Hematopoietic multipotent progenitor cell treated with erythropoietin and hydrocortisone succinate and interleukin-3 and kit ligand, for 15 days (in vitro differentiated cells): Measurements from ENCODE around the gene PIK3CB.

ENCODE experiments used
- DNase-seq: peaks from one replicate; pipeline ENCODE4 v3.0.0-alpha.2; 2015; ENCODE audit warnings: low spot score

PIK3CB gene

GRCh38 chr3:138747225-138747624, 87.5 kb downstream of the PIK3CB start:
- DNase-seq: no peak

DNA sequence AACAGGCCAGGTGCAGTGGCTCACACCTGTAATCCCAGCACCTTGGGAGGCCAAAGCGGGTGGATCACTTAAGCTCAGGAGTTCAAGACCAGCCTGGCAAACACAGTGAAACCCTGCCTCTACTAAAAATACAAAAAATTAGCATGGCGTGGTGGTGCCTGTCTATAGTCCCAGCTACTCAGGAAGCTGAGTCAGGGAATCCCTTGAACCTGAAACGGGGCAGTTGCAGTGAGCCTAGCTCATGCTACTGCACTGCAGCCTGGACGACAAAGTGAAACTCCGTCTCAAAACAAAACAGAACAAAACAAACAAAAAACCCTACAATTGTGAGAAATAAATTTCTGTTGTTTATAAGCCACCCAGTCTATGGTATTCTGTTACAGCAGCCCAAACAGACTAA, 94.7 kb downstream of the PIK3CB start:
- DNase-seq: no peak

DNA sequence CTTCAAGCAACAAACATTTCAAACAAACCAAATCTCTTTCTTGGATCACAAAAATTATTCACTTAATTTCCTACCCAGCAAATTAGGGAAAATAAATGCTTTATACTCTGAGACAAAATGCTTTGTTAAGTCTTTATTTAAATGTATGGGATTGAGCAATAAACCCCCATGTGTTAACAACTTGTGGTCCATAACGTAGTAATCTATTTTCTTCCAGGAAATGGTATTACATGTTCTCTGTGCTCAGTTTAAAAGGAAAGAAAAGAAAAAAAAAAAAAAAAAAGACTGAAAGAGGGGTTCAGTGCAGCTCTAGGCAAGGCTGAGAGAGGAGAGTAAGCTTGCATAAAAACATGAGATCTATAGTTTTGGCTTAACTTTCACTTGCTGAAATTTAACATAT, 102.3 kb downstream of the PIK3CB start:
- DNase-seq: no peak

DNA sequence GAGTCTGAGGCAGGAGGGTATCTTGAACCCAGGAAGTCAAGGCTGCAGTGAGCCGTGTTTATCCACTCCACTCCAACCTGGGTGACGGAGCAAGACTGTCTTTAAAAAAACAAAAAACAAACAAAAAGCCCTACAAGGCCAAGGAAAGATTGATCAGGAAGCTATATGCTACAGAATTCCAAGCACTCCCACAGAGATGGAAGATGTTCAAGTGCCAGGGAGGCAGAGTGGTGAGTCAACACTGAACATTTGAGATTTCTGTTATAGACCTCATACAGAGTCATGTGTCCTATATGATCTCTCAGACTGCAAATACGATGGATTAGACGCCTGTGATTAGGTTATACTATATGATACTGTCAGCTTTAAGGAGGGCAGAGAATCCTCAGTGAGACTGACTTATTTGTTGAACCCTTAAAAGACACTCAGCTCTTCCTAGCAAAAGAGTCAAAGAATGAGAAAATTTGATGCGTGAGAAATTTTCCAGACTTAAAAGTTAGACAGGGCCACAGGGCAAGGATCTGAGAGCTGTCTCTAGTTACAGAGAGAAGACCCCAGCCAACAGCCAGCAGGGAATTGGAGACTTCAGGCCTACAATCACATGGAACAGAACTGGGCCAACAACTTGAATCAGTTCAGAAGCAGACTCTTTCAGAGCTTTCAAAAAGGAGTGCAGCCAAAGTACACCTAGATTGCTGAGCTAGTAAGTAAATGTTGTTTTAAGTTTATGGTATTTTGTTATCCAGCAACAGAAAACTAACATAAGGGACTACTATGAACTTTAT, 107.6 kb downstream of the PIK3CB start:
- peak; percentile 20 for DNase-seq

GRCh38 chr3:138726042-138726441, 108.7 kb downstream of the PIK3CB start:
- DNase-seq: peak; percentile 22

GRCh38 chr3:138725116-138725515, 109.6 kb downstream of the PIK3CB start:
- DNase-seq: no peak

- no peak for DNase-seq
These were observed 110.3 kb downstream of the PIK3CB start for GRCh38 chr3:138724443-138724842.

DNA sequence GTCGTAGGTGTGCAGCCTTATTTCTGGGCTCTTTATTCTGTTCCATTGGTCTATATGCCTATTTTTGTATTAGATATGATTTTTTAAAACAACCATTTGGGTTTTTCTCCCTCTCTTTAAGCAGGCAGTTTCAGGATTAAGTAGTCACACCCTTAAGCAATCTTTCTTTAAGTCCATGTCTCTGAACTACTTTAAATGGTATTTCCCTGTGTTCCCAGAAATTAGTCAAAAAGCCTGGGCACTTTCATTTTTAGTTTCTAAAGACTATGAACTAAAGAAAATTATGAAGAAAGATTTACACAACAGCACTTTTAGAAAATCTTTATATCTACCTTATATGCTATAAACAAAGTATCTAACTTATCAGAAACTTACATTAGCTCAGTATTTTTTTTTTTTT, 115.9 kb downstream of the PIK3CB start:
- no peak for DNase-seq

GRCh38 chr3:138717348-138717747, 117.4 kb downstream of the PIK3CB start:
- no peak for DNase-seq

DNA sequence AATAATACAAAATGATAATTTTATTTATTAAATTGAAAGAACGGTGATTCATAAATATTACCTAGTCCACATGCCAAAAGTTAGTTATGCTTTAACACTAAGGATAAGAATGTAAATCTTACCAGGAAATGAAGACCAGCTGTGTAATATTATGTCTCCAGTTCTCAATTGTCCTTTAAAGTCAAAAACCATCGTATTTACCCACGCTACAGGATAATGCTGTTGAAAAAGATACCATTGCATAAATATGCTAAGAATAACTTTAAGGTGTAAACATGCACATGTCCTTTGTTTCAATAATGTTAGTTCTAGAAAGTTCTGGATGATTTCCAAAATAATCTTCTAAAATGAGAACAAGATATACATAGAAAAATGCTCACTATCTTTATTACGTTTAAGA, 122.6 kb downstream of the PIK3CB start:
- no peak for DNase-seq

GRCh38 chr3:138705675-138706074, 129.1 kb downstream of the PIK3CB start:
- DNase-seq: no peak

GRCh38 chr3:138696666-138697370, 137.9 kb downstream of the PIK3CB start:
- DNase-seq: no peak

- peak; percentile 19 for DNase-seq
These were observed 140.3 kb downstream of the PIK3CB start for GRCh38 chr3:138694287-138695007.

GRCh38 chr3:138692152-138692551, 142.6 kb downstream of the PIK3CB start:
- no peak for DNase-seq

DNA sequence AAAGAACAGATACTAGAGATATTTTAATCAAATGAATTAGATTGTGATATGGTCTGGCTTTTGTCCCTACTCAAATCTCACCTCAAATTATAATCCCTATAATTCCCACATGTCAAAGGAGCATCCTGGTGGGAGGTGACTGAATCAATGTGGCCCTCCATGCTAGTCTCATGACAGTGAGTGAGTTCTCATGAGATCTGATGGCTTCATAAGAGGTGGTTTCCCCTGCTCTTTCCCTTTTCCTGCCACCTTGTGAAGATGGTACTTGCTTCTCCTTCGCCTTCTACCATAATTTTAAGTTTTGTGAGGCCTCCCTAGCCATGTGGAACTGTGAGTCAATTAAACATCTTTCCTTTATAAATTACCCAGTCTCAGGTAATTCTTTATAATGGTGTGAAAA, 143.4 kb downstream of the PIK3CB start:
- DNase-seq: no peak

- no peak for DNase-seq
These were observed 144.7 kb downstream of the PIK3CB start for GRCh38 chr3:138690036-138690435.

DNA sequence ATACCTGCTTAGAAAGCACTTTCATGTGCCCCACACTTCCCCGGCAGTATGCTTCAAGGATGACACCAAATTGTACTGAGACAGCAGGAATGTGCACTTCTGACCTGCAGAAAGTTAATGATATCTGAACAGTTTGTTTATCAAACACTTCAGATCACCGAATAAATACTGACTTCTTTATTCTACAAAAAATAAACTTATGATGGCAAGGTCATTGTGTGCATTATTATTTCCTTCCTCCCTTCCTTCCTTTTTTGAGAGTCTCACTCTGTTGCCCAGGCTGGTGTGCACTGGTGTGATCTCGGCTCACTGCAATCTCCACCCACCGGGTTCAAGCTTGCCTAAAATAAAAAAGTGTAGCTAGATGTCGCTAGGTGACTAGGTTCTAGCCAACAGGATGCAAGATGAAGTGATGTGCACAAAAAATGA, 145.8 kb downstream of the PIK3CB start:
- peak; percentile 20 for DNase-seq

DNA sequence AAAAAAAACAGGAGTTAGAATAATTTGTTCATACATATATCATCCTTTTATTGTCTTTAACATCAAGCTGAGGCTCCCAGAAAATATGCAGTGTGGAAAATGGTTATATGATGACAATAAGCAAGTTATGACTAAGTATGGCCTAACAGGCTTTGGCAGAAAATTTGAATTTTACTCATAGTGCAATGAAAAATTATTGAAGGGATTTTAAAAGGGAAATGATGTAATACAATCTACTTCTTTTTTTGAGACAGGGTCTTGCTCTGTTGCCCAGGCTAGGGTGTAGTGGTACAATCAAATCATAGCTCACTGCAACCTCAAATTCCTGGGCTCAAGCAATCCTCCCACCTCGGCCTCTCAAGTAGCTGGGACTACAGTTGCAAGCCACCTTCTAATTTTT, 147.5 kb downstream of the PIK3CB start:
- DNase-seq: no peak

DNA sequence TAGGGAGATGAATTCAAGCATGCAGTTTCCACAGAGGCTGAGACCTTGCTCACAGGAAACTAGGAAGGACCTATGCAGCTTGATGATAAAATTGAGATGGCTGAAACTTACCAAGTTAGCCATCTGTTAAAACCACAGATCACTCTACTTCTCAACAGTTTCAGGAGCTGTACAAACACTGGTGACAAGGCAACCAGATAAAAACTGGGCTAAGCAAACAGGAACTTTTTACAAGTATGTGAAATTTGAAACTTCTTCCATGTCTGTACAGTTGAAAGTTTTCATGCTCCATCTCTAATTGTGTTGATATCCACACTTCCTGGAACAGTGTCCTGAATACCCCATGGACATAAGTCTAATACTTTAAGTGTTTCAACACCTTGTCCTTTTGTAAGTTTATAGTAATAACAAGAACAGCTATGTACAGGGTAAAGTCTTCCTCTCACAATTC, 147.9 kb downstream of the PIK3CB start:
- no peak for DNase-seq

- no peak for DNase-seq
These were observed 150.3 kb downstream of the PIK3CB start for GRCh38 chr3:138684396-138684795.

GRCh38 chr3:138682648-138683047, 152.1 kb downstream of the PIK3CB start:
- no peak for DNase-seq

- DNase-seq: no peak
These were observed 153.1 kb downstream of the PIK3CB start for GRCh38 chr3:138681463-138682220.
